Activated CD8-positive, alpha-beta memory T cell treated with anti-CD3 and anti-CD28 coated beads, Interleukin-2, amount 50 U/mL, for 1 hour (primary cell): ENCODE results near the gene IRAK1.

Experiments
- DNase-seq: peaks from one replicate; pipeline ENCODE4 v3.0.0-alpha.2; 2020; ENCODE audit errors: extremely low read depth

Gene IRAK1

GRCh38 chrX:154040863-154041262 is 21.2 kb upstream of the IRAK1 start:
- DNase-seq = no peak

- no peak for DNase-seq
These were observed 20.6 kb upstream of the IRAK1 start for GRCh38 chrX:154040307-154040756.

GRCh38 chrX:154039577-154039976 is 19.9 kb upstream of the IRAK1 start:
- DNase-seq = no peak

- DNase-seq = no peak
These were observed 19.0 kb upstream of the IRAK1 start for GRCh38 chrX:154038656-154039055.

- DNase-seq = no peak
These were observed 18.1 kb upstream of the IRAK1 start for GRCh38 chrX:154037754-154038153.

GRCh38 chrX:154036513-154036912 is 16.8 kb upstream of the IRAK1 start:
- DNase-seq = no peak

GRCh38 chrX:154033848-154034247 is 14.1 kb upstream of the IRAK1 start:
- no peak for DNase-seq

- DNase-seq = no peak
These were observed 13.0 kb upstream of the IRAK1 start for GRCh38 chrX:154032653-154033052.

- no peak for DNase-seq
These were observed 12.5 kb upstream of the IRAK1 start for GRCh38 chrX:154032160-154032559.

GRCh38 chrX:154030715-154031305 is 11.1 kb upstream of the IRAK1 start:
- no peak for DNase-seq

GRCh38 chrX:154030266-154030665 is 10.6 kb upstream of the IRAK1 start:
- no peak for DNase-seq

- no peak for DNase-seq
These were observed 9.7 kb upstream of the IRAK1 start for GRCh38 chrX:154029439-154029838.

GRCh38 chrX:154028502-154029184 is 8.9 kb upstream of the IRAK1 start:
- DNase-seq = no peak

- no peak for DNase-seq
These were observed 8.3 kb upstream of the IRAK1 start for GRCh38 chrX:154027986-154028385.

- DNase-seq = no peak
These were observed 7.3 kb upstream of the IRAK1 start for GRCh38 chrX:154027022-154027402.

GRCh38 chrX:154026136-154027021 is 6.7 kb upstream of the IRAK1 start:
- DNase-seq = no peak

- no peak for DNase-seq
These were observed 5.5 kb upstream of the IRAK1 start for GRCh38 chrX:154025230-154025629.

- no peak for DNase-seq
These were observed 4.6 kb upstream of the IRAK1 start for GRCh38 chrX:154024271-154024670.

- DNase-seq = no peak
These were observed 3.7 kb upstream of the IRAK1 start for GRCh38 chrX:154023276-154024000.

GRCh38 chrX:154022108-154022507 is 2.4 kb upstream of the IRAK1 start:
- DNase-seq = no peak

- DNase-seq = no peak
These were observed 1.5 kb upstream of the IRAK1 start for GRCh38 chrX:154021131-154021611.
